ENCODE measurements around the gene ID3.

ID3 gene

GRCh38 chr1:23559136-23559984 is at the start of gene ID3:
Gene ID3 (minus strand): TSS chr1:23559501. CDS start chr1:23559426, 75 bp downstream.
- DNase-seq: peak; percentile 87

- DNase-seq: no peak
Observed at GRCh38 chr1:23607944-23608343, 48.6 kb upstream of the ID3 start.

- no peak for DNase-seq
Observed at GRCh38 chr1:23601968-23602876, 42.9 kb upstream of the ID3 start.

GRCh38 chr1:23601135-23601967 is 42.0 kb upstream of the ID3 start:
- no peak for DNase-seq

GRCh38 chr1:23600283-23600682 is 41.0 kb upstream of the ID3 start:
- no peak for DNase-seq

GRCh38 chr1:23599125-23599524 is 39.8 kb upstream of the ID3 start:
- DNase-seq: no peak

- no peak for DNase-seq
Observed at GRCh38 chr1:23598424-23598823, 39.1 kb upstream of the ID3 start.

GRCh38 chr1:23597635-23598388 is 38.5 kb upstream of the ID3 start:
- DNase-seq: no peak

GRCh38 chr1:23596382-23597358 is 37.4 kb upstream of the ID3 start:
- DNase-seq: no peak

- no peak for DNase-seq
Observed at GRCh38 chr1:23594927-23595353, 35.6 kb upstream of the ID3 start.

GRCh38 chr1:23594149-23594907 is 35.0 kb upstream of the ID3 start:
- DNase-seq: no peak

GRCh38 chr1:23593556-23594148 is 34.4 kb upstream of the ID3 start:
- DNase-seq: no peak

GRCh38 chr1:23593042-23593521 is 33.8 kb upstream of the ID3 start:
- DNase-seq: no peak

GRCh38 chr1:23592209-23592892 is 33.0 kb upstream of the ID3 start:
- no peak for DNase-seq

GRCh38 chr1:23591460-23592208 is 32.3 kb upstream of the ID3 start:
- peak; percentile 69 for DNase-seq

GRCh38 chr1:23590058-23590783 is 30.9 kb upstream of the ID3 start:
- peak; percentile 57 for DNase-seq

- DNase-seq: no peak
Observed at GRCh38 chr1:23589585-23589986, 30.3 kb upstream of the ID3 start.

Measured in stimulated activated CD4-positive, alpha-beta T cell treated with anti-CD3 and anti-CD28 coated beads, Interleukin-1b, Interleukin-23, amount 100 ng/mL, for 48 hours (primary cell).